Measurements from ENCODE around the gene USH2A.

The USH2A gene

GRCh38 chr1:216422821-216423520 is at the start of gene USH2A:
Gene USH2A, minus strand, starts transcription at chr1:216423448. Its CDS starts 1,112 bp downstream, at chr1:216422336.
- no peak for DNase-seq

GRCh38 chr1:216466162-216466801 is 43.0 kb upstream of the USH2A start:
- DNase-seq = no peak

GRCh38 chr1:216464489-216464888 is 41.2 kb upstream of the USH2A start:
- no peak for DNase-seq

GRCh38 chr1:216462066-216462775 is 39.0 kb upstream of the USH2A start:
- DNase-seq = no peak

- no peak for DNase-seq
Measured at GRCh38 chr1:216461466-216461865, 38.2 kb upstream of the USH2A start.

GRCh38 chr1:216459651-216460207 is 36.5 kb upstream of the USH2A start:
- no peak for DNase-seq

- no peak for DNase-seq
Measured at GRCh38 chr1:216458812-216459211, 35.6 kb upstream of the USH2A start.

GRCh38 chr1:216457356-216457755 is 34.1 kb upstream of the USH2A start:
- DNase-seq = no peak

- DNase-seq = no peak
Measured at GRCh38 chr1:216456682-216457081, 33.4 kb upstream of the USH2A start.

GRCh38 chr1:216453777-216454176 is 30.5 kb upstream of the USH2A start:
- DNase-seq = no peak

- DNase-seq = no peak
Measured at GRCh38 chr1:216450227-216450626, 27.0 kb upstream of the USH2A start.

- no peak for DNase-seq
Measured at GRCh38 chr1:216448011-216448510, 24.8 kb upstream of the USH2A start.

- DNase-seq = no peak
Measured at GRCh38 chr1:216437603-216438002, 14.4 kb upstream of the USH2A start.

- no peak for DNase-seq
Measured at GRCh38 chr1:216434232-216434631, 11.0 kb upstream of the USH2A start.

- DNase-seq = no peak
Measured at GRCh38 chr1:216433175-216433574, 9.9 kb upstream of the USH2A start.

- DNase-seq = no peak
Measured at GRCh38 chr1:216430744-216431143, 7.5 kb upstream of the USH2A start.

GRCh38 chr1:216425577-216425976 is 2.3 kb upstream of the USH2A start:
- no peak for DNase-seq

- DNase-seq = no peak
Measured at GRCh38 chr1:216420746-216421145, 2.5 kb downstream of the USH2A start.

- DNase-seq = no peak
Measured at GRCh38 chr1:216420263-216420662, 3.0 kb downstream of the USH2A start.

- DNase-seq = no peak
Measured at GRCh38 chr1:216416488-216416887, 6.8 kb downstream of the USH2A start.

- no peak for DNase-seq
Measured at GRCh38 chr1:216410026-216410425, 13.2 kb downstream of the USH2A start.

GRCh38 chr1:216390956-216391355 is 32.3 kb downstream of the USH2A start:
- no peak for DNase-seq

GRCh38 chr1:216389774-216390173 is 33.5 kb downstream of the USH2A start:
- DNase-seq = no peak

GRCh38 chr1:216388558-216388957 is 34.7 kb downstream of the USH2A start:
- no peak for DNase-seq

All from activated naive CD4-positive, alpha-beta T cell (primary cell).